Loucy (cell line): ENCODE results near the gene F12.

ENCODE experiments used
- H2AFZ ChIP-seq: fragments of 200-600 bp; sonication (generic); 2 replicates; pipeline ENCODE4 v1.6.0; 2016; ENCODE audit warnings: antibody characterized with exemption, mild to moderate bottlenecking, low read length, moderate library complexity
- H3F3A ChIP-seq: fragments of 200-600 bp; 2 replicates; pipeline ENCODE4 v1.6.0; 2016; ENCODE audit warnings: antibody characterized with exemption, low read depth, mild to moderate bottlenecking
- H3K27me3 ChIP-seq: fragments of 200-600 bp; sonication (generic); 2 replicates; pipeline ENCODE4 v1.6.1; 2014; ENCODE audit warnings: low read length, mild to moderate bottlenecking; ENCODE audit not compliant: insufficient read depth, poor library complexity, severe bottlenecking
- H3K36me3 ChIP-seq: fragments of 200-600 bp; sonication (generic); 2 replicates; pipeline ENCODE4 v1.6.1; 2016; ENCODE audit warnings: low read length; ENCODE audit not compliant: insufficient read depth
- H3K4me1 ChIP-seq: fragments of 200-600 bp; sonication (generic); 2 replicates; pipeline ENCODE4 v1.5.1; 2014; ENCODE audit warnings: low read length, mild to moderate bottlenecking; ENCODE audit not compliant: insufficient read depth, poor library complexity, severe bottlenecking
- H3K4me2 ChIP-seq: fragments of 200-600 bp; sonication (generic); 2 replicates; pipeline ENCODE4 v1.6.0; 2014; ENCODE audit warnings: antibody characterized with exemption, low read length, low read depth, mild to moderate bottlenecking; ENCODE audit not compliant: poor library complexity, severe bottlenecking
- H3K4me3 ChIP-seq: fragments of 200-600 bp; sonication (generic); 2 replicates; pipeline ENCODE4 v1.5.1; 2014; ENCODE audit warnings: low read length, mild to moderate bottlenecking, mixed read lengths; ENCODE audit not compliant: poor library complexity, severe bottlenecking
- H3K79me2 ChIP-seq: fragments of 200-600 bp; sonication (generic); 2 replicates; pipeline ENCODE4 v1.6.1; 2014; ENCODE audit warnings: low read length; ENCODE audit not compliant: insufficient read depth
- H3K9ac ChIP-seq: fragments of 200-600 bp; sonication (generic); 2 replicates; pipeline ENCODE4 v1.6.0; 2014; ENCODE audit warnings: mild to moderate bottlenecking, low read depth, low read length, moderate library complexity; ENCODE audit not compliant: poor library complexity, severe bottlenecking
- H3K9me2 ChIP-seq: fragments of 200-600 bp; sonication (generic); replicated peaks from 2 replicates; pipeline ENCODE4 v1.6.1; 2016; ENCODE audit warnings: low read depth, low read length, mixed read lengths
- H3K9me3 ChIP-seq: fragments of 200-600 bp; sonication (generic); 2 replicates; pipeline ENCODE4 v1.6.1; 2014; ENCODE audit warnings: mild to moderate bottlenecking, antibody characterized with exemption, low read length, low read depth; ENCODE audit not compliant: insufficient read depth
- H4K20me1 ChIP-seq: fragments of 200-600 bp; sonication (generic); 2 replicates; pipeline ENCODE4 v1.6.0; 2014; ENCODE audit warnings: antibody characterized with exemption, low read length, mild to moderate bottlenecking; ENCODE audit not compliant: insufficient read depth, poor library complexity, severe bottlenecking
- EZH2phosphoT487 ChIP-seq: fragments of 200-600 bp; IDR thresholded peaks from 2 replicates; pipeline ENCODE4 v1.6.1; 2018; ENCODE audit warnings: antibody characterized with exemption, mild to moderate bottlenecking, moderate library complexity, borderline replicate concordance
- TF ChIP-seq, protein P1 (sequence below): fragments of 200-600 bp; sonication (generic); conservative IDR thresholded peaks from 2 replicates; pipeline ENCODE4 v1.5.1; 2014; ENCODE audit warnings: mild to moderate bottlenecking, antibody characterized with exemption, low read length

The F12 gene

DNA sequence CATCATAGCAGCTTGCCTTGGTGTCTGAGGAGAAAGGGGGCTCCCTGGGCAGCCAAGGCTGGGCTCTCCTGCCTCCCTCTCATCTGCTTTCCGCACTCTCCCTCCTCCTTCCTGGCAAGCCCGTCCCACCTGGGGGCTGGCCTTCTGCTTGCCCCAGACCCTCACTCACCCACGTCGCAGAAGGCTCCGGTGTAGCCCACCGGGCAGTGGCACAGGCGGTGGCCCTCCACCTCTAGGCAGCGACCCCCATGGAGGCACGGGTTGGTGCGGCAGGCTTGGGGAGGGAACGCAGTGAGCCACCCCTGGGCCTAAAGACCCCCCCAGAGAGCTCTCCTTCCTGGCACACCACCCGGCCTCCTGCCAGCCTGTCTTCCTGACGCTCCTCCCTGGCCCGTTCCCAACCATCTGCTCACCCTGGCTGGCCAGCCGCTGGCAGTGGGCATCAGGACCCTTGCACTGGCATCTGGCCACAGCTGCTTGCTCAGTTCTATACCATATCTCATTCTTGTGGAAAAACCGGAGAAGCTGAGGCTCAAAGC lies 4.7 kb downstream of the F12 start:
- peak overlapping the region; percentile 66 for H2AFZ ChIP-seq
- peak overlapping the region; percentile 85 for H3K9ac ChIP-seq
- peaks cover 21% of the 10 kb centered on the region for H3K4me1 ChIP-seq

DNA sequence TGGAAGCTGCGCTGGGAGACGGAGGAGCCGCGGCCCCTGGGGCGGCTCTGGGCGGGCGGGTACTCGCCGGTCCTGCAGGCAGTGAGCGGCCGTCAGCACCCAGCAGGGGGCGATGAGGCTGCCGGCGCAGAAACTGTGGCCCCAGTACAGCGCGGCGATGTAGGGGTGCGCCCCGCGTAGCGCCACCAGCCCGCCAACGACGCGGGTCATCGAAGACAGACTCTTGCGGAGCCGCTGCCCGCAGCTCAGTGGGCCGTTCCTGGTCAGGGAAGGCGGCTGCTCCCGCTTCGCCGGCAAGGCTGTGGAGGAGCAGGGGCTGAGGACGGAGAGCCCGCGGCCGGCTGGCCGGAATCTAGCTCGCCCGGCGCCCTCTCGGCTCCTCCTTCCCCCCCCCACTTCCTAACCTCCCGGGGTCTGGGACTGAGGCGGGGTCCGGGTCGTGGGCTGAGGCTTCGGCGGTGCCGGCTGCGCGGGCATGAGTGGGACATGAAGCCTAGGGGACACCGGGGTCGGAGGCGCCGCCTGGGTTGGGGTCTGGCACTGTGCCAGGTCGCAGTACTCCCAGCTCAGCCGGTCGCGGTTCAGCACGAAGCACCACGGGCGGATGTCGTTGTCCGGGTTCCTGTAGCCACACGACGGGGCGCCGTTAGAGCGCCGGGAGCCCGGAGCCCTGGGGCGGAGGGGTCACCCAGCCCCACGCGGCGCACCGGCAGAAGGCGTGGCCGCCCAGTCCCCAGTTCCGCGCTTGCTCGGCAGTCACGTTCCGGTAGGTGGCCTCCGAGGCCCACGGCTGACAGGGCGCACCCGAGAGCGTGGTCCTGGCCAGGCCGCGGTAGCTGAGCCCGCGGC lies 5.3 kb downstream of the F12 start:
- Histone ChIP-seq H3K9me3 (no peaks in the 10 kb centered on the region), H3K27me3 (no peaks in the 10 kb centered on the region), H3K9ac (peak overlapping the region; percentile 85), H3K36me3 (no peaks in the 10 kb centered on the region), H3F3A (no peaks in the 10 kb centered on the region), H3K4me3 (peak overlapping the region; percentile 67), H4K20me1 (no peaks in the 10 kb centered on the region), H2AFZ (peak overlapping the region; percentile 66), H3K4me1 (peaks cover 21% of the 10 kb centered on the region), H3K4me2 (peak overlapping the region; percentile 79), H3K79me2 (no peaks in the 10 kb centered on the region), H3K9me2 (no peaks in the 10 kb centered on the region)
- TF ChIP-seq EZH2phosphoT487: no peak
- TF ChIP-seq, protein P1, sequence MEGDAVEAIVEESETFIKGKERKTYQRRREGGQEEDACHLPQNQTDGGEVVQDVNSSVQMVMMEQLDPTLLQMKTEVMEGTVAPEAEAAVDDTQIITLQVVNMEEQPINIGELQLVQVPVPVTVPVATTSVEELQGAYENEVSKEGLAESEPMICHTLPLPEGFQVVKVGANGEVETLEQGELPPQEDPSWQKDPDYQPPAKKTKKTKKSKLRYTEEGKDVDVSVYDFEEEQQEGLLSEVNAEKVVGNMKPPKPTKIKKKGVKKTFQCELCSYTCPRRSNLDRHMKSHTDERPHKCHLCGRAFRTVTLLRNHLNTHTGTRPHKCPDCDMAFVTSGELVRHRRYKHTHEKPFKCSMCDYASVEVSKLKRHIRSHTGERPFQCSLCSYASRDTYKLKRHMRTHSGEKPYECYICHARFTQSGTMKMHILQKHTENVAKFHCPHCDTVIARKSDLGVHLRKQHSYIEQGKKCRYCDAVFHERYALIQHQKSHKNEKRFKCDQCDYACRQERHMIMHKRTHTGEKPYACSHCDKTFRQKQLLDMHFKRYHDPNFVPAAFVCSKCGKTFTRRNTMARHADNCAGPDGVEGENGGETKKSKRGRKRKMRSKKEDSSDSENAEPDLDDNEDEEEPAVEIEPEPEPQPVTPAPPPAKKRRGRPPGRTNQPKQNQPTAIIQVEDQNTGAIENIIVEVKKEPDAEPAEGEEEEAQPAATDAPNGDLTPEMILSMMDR: peak; percentile 54

More for the DNA sequence above, 4.7 kb downstream of the F12 start:
- Histone ChIP-seq H4K20me1 (no peaks in the 10 kb centered on the region), H3K9me2 (no peaks in the 10 kb centered on the region), H3K36me3 (no peaks in the 10 kb centered on the region), H3K9me3 (no peaks in the 10 kb centered on the region), H3F3A (no peaks in the 10 kb centered on the region), H3K4me3 (peak overlapping the region; percentile 67), H3K4me2 (peak overlapping the region; percentile 79), H3K79me2 (no peaks in the 10 kb centered on the region), H3K27me3 (no peaks in the 10 kb centered on the region)
- TF ChIP-seq, protein P1: no peak
- TF ChIP-seq EZH2phosphoT487: no peak

- H2AFZ ChIP-seq: peak overlapping the region; percentile 66
- no peaks in the 10 kb centered on the region for H3K9me2 ChIP-seq
- no peaks in the 10 kb centered on the region for H3K9me3 ChIP-seq
- H3F3A ChIP-seq: no peaks in the 10 kb centered on the region
- H3K4me2 ChIP-seq: peak overlapping the region; percentile 79
- no peaks in the 10 kb centered on the region for H3K36me3 ChIP-seq
- peak overlapping the region; percentile 67 for H3K4me3 ChIP-seq
- no peaks in the 10 kb centered on the region for H3K27me3 ChIP-seq
- no peaks in the 10 kb centered on the region for H4K20me1 ChIP-seq
- TF ChIP-seq EZH2phosphoT487: no peak
- peak overlapping the region; percentile 85 for H3K9ac ChIP-seq
- no peaks in the 10 kb centered on the region for H3K79me2 ChIP-seq
- H3K4me1 ChIP-seq: peaks cover 21% of the 10 kb centered on the region
Measured at GRCh38 chr5:177403102-177403791, 6.1 kb downstream of the F12 start.
